MM.1S (cell line): Measurements from ENCODE around the gene GRAMD1A.

Experiments used
- DNase-seq: peaks from one replicate; pipeline ENCODE4 v3.0.0-alpha.2; 2015
- H2AFZ ChIP-seq: fragments of 300-600 bp; sonication (generic); 2 replicates; pipeline ENCODE4 v1.6.0; 2016; ENCODE audit warnings: antibody characterized with exemption, low read length
- H3F3A ChIP-seq: fragments of 300-600 bp; sonication (generic); 2 replicates; pipeline ENCODE4 v1.6.1; 2016; ENCODE audit warnings: mild to moderate bottlenecking, antibody characterized with exemption, low read length, moderate library complexity, mixed read lengths; ENCODE audit not compliant: insufficient read depth
- H3K27ac ChIP-seq: fragments of 300-600 bp; sonication (generic); 2 replicates; pipeline ENCODE4 v1.5.1; 2016; ENCODE audit warnings: mild to moderate bottlenecking, low read length
- H3K27me3 ChIP-seq: fragments of 300-600 bp; sonication (generic); replicated peaks from 2 replicates; pipeline ENCODE4 v1.6.0; 2016; ENCODE audit warnings: low read length; ENCODE audit not compliant: insufficient read depth
- H3K36me3 ChIP-seq: fragments of 300-600 bp; sonication (generic); replicated peaks from 2 replicates; pipeline ENCODE4 v1.6.1; 2016; ENCODE audit warnings: mild to moderate bottlenecking, low read length, mixed read lengths; ENCODE audit not compliant: insufficient read depth
- H3K4me1 ChIP-seq: fragments of 300-600 bp; sonication (generic); 2 replicates; pipeline ENCODE4 v1.6.1; 2016; ENCODE audit warnings: low read length, mixed read lengths
- H3K4me2 ChIP-seq: fragments of 300-600 bp; sonication (generic); 2 replicates; pipeline ENCODE4 v1.6.0; 2016; ENCODE audit warnings: low read depth, low read length
- H3K4me3 ChIP-seq: fragments of 300-600 bp; sonication (generic); 2 replicates; pipeline ENCODE4 v1.5.1; 2016; ENCODE audit warnings: low read length, mixed read lengths
- H3K79me2 ChIP-seq: fragments of 300-600 bp; sonication (generic); 2 replicates; pipeline ENCODE4 v1.6.1; 2016; ENCODE audit warnings: mixed run types, low read length, mixed read lengths
- H3K9ac ChIP-seq: fragments of 300-600 bp; sonication (generic); 2 replicates; pipeline ENCODE4 v1.6.1; 2016; ENCODE audit warnings: low read length, mixed read lengths
- H3K9me2 ChIP-seq: fragments of 300-600 bp; sonication (generic); replicated peaks from 2 replicates; pipeline ENCODE4 v1.6.1; 2016; ENCODE audit warnings: mild to moderate bottlenecking, low read length, mixed read lengths; ENCODE audit not compliant: insufficient read depth
- H3K9me3 ChIP-seq: fragments of 300-600 bp; sonication (generic); replicated peaks from 2 replicates; pipeline ENCODE4 v1.6.1; 2016; ENCODE audit warnings: mild to moderate bottlenecking, low read length, mixed read lengths; ENCODE audit not compliant: insufficient read depth
- H4K20me1 ChIP-seq: fragments of 300-600 bp; sonication (generic); 2 replicates; pipeline ENCODE4 v1.6.1; 2016; ENCODE audit warnings: mild to moderate bottlenecking, low read length, moderate library complexity, mixed read lengths; ENCODE audit not compliant: insufficient read depth
- CTCF ChIP-seq: fragments of 300-600 bp; sonication (generic); IDR thresholded peaks from 2 replicates; pipeline ENCODE4 v1.5.1; 2016; ENCODE audit warnings: antibody characterized with exemption, low read length, mixed read lengths
- EZH2 ChIP-seq: fragments of 300-600 bp; sonication (generic); optimal IDR thresholded peaks from 2 replicates; pipeline ENCODE3; 2017; ENCODE audit warnings: low read depth, mild to moderate bottlenecking, antibody characterized with exemption, low read length, mixed read lengths
- EZH2phosphoT487 ChIP-seq: fragments of 300-600 bp; sonication (generic); IDR thresholded peaks from 2 replicates; pipeline ENCODE4 v1.6.1; 2018; ENCODE audit warnings: antibody characterized with exemption, low read length

Gene GRAMD1A

GRCh38 chr19:35068941-35069634 is 69.0 kb downstream of the GRAMD1A start:
- no peak for TF ChIP-seq EZH2phosphoT487
- TF ChIP-seq EZH2: no peak
- TF ChIP-seq CTCF: no peak
- Histone ChIP-seq H3K4me2 (no peak overlapping the region; the same call in 1 of the 2 replicates), H4K20me1 (no peaks in the 10 kb centered on the region), H3F3A (no peaks in the 10 kb centered on the region), H3K36me3 (no peaks in the 10 kb centered on the region), H3K27ac (no peak overlapping the region), H3K27me3 (peaks cover 53% of the 10 kb centered on the region), H3K9ac (no peak overlapping the region), H3K4me3 (no peak overlapping the region), H2AFZ (no peak overlapping the region), H3K79me2 (no peaks in the 10 kb centered on the region), H3K9me3 (no peaks in the 10 kb centered on the region), H3K9me2 (no peaks in the 10 kb centered on the region), H3K4me1 (no peaks in the 10 kb centered on the region)
- no peak for DNase-seq

- Histone ChIP-seq H2AFZ (no peak overlapping the region), H3K9me2 (no peaks in the 10 kb centered on the region), H3K4me3 (no peak overlapping the region), H3K9ac (no peak overlapping the region), H3K4me2 (no peak overlapping the region), H4K20me1 (no peaks in the 10 kb centered on the region), H3K27me3 (peaks cover 58% of the 10 kb centered on the region), H3K79me2 (no peaks in the 10 kb centered on the region), H3K36me3 (no peaks in the 10 kb centered on the region), H3F3A (no peaks in the 10 kb centered on the region), H3K27ac (no peak overlapping the region), H3K9me3 (no peaks in the 10 kb centered on the region), H3K4me1 (no peaks in the 10 kb centered on the region)
- DNase-seq: no peak
- TF ChIP-seq EZH2: no peak
- no peak for TF ChIP-seq EZH2phosphoT487
- TF ChIP-seq CTCF: no peak
These were observed 69.6 kb downstream of the GRAMD1A start for GRCh38 chr19:35069696-35070095.

GRCh38 chr19:35070471-35070870 is 70.3 kb downstream of the GRAMD1A start:
- no peak overlapping the region for H3K27ac ChIP-seq
- DNase-seq: no peak
- no peaks in the 10 kb centered on the region for H3K4me1 ChIP-seq
- no peaks in the 10 kb centered on the region for H3K9me3 ChIP-seq
- H3K4me2 ChIP-seq: no peak overlapping the region
- no peak overlapping the region for H3K4me3 ChIP-seq
- no peaks in the 10 kb centered on the region for H3F3A ChIP-seq
- H3K27me3 ChIP-seq: peaks cover 65% of the 10 kb centered on the region
- no peaks in the 10 kb centered on the region for H4K20me1 ChIP-seq
- no peak overlapping the region for H3K9ac ChIP-seq
- no peaks in the 10 kb centered on the region for H3K79me2 ChIP-seq
- H2AFZ ChIP-seq: no peak overlapping the region
- no peak for TF ChIP-seq CTCF
- no peak for TF ChIP-seq EZH2phosphoT487
- TF ChIP-seq EZH2: no peak
- no peaks in the 10 kb centered on the region for H3K36me3 ChIP-seq
- no peaks in the 10 kb centered on the region for H3K9me2 ChIP-seq
